Lower leg skin (tissue), 4 donors: ENCODE data around the gene PACSIN2. TPM values are rescaled to one million over a fixed set of nuclear protein-coding genes. Genes with fewer than 3 reads are reported as not detected.
A peak's percentile ranks its signal among the peaks of the same experiment; 100 is the strongest.

Experiments used
- DNase-seq, 2 donors: peaks; one replicate each; pipeline ENCODE4 v3.0.0-alpha.2; 2019; ENCODE audit warnings: low spot score in 2 of 2
- H3K4me3 ChIP-seq: fragments of 200-600 bp; sonication (generic); 2 replicates; pipeline ENCODE4 v1.5.1; 2017; ENCODE audit warnings: mild to moderate bottlenecking, low read depth; ENCODE audit not compliant: poor library complexity, severe bottlenecking
- POLR2A ChIP-seq, 2 donors: fragments of 450-650 bp; IDR thresholded peaks; one replicate each; pipeline ENCODE4 v1.6.1; 2016 to 2017; ENCODE audit warnings: antibody characterized with exemption in 2 of 2, mild to moderate bottlenecking in 1 of 2, moderate library complexity in 1 of 2
- WGBS, 2 donors: methylation state at CpG; one replicate each; pipeline ENCODE4 v1.1.5; 2018; 5-methylcytosine and 5-hydroxymethylcytosine counted together
- intact Hi-C: fragments of 100-400 bp; cut with DNase I; formaldehyde crosslinking; loops from one replicate; pipeline ENCODE4 v1.15.0; 2023; ENCODE audit warnings: low total_unique reads
- total RNA-seq, 4 donors: library from RNA; depleted of rRNA; stranded (reverse); fragments of >200 nt; gene quantifications; one replicate each; pipeline ENCODE4 v1.1.0, GENCODE V29; 2016
- TF ChIP-seq, protein P1 (sequence below), 3 donors: fragments of 450-650 bp; IDR thresholded peaks; one replicate each; pipeline ENCODE4 v1.5.1; 2016; ENCODE audit warnings: antibody characterized with exemption in 3 of 3, mild to moderate bottlenecking in 3 of 3, moderate library complexity in 2 of 3

The PACSIN2 gene
- total RNA-seq, 4 donors from 2014 or later = 46.3 to 88.8 (median 58.2) TPM

DNA sequence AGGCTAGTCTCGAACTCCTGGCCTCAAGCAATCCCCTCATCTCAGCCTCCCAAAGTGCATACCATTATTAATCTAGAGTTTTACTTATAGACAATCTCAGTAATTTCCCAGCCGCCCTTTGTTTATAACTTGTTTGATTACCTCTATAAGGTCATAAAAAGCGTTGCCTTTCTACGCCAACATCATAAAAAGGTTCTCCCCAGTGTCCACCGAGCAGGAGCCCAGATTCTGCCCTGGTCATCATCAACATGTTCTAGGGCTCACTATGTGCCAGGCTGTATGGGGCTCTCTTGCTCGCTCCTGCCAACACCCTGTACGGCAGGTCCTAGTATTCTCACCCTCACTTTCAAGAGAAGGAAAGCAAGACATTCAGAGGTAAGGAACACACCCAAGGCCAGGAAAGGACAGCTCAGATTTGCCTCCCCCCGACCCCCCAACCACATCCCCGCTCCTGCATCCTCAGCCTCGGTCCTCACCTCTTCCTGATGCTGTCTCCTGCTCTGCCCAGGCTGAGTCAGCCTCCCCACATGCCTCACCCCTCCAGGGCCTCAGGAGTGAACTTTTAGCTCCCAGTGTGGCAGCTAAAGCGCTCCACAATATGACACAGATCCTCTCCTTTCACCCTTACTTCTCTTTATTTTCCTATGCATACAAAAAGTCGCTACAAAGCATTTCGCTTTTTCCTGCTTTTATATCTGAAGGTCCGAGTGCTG is 172.1 kb downstream of the PACSIN2 start:
- DNase-seq = peak in 1 of 2 donors; percentile 58
- 94 to 95% methylated on average over 14 of the region's 14 CpGs for WGBS, 2 donors
- TF ChIP-seq, protein P1, sequence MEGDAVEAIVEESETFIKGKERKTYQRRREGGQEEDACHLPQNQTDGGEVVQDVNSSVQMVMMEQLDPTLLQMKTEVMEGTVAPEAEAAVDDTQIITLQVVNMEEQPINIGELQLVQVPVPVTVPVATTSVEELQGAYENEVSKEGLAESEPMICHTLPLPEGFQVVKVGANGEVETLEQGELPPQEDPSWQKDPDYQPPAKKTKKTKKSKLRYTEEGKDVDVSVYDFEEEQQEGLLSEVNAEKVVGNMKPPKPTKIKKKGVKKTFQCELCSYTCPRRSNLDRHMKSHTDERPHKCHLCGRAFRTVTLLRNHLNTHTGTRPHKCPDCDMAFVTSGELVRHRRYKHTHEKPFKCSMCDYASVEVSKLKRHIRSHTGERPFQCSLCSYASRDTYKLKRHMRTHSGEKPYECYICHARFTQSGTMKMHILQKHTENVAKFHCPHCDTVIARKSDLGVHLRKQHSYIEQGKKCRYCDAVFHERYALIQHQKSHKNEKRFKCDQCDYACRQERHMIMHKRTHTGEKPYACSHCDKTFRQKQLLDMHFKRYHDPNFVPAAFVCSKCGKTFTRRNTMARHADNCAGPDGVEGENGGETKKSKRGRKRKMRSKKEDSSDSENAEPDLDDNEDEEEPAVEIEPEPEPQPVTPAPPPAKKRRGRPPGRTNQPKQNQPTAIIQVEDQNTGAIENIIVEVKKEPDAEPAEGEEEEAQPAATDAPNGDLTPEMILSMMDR (IDR thresholded peaks at IDR 0.05) = no peak
- no peak for TF ChIP-seq POLR2A (IDR thresholded peaks at IDR 0.05)
- intact Hi-C loops = no loop called here
- H3K4me3 ChIP-seq = no peak overlapping the region

DNA sequence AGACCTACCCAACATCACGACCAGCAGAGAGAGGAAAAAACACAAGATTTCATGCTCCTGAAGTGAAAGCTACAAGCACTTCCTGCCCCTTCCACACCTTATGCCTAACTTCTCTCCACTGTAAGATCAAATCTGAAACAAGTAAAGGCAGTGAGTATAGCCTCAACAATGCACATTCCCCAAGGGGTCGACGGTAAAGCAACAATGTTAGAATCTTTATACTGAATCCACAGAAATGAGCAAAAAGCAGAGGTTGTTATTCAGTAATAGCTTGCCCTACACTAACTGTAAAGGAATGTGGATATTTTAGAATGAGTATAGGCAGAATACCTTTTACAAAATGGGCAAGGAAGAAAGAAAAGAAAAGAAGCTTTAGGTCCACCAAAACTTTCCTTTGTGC is 173.5 kb downstream of the PACSIN2 start:
- intact Hi-C loops = no loop called here
- TF ChIP-seq, protein P1 (IDR thresholded peaks at IDR 0.05) = no peak
- no peak for TF ChIP-seq POLR2A (IDR thresholded peaks at IDR 0.05)
- H3K4me3 ChIP-seq = no peak overlapping the region
- DNase-seq = no peak
- 57 to 64% methylated on average over 3 of the region's 3 CpGs for WGBS, 2 donors

DNA sequence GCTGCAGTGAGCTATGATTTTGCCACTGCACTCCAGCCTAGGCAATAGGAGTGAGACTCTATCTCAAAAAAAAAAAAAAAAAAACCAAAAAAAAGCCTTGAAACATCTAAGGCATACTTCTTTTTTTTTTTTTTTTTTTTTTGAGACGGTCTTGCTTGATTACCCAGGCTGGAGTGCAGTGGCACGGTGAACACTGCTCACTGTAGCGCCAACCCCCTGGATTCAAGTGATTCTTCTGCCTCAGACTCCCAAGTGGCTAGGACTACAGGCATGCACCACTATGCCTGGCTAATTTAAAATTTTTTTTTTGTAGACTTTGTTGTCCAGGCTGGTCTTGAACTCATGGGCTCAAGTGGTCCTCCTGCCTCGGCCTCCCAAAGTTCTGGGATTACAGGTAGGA is 177.4 kb downstream of the PACSIN2 start:
- 96% methylated on average over 4 of the region's 4 CpGs for WGBS, 2 donors
- DNase-seq = peak in 1 of 2 donors; percentile 12
- intact Hi-C loops = no loop called here
- TF ChIP-seq POLR2A (IDR thresholded peaks at IDR 0.05) = no peak
- TF ChIP-seq, protein P1 (IDR thresholded peaks at IDR 0.05) = no peak
- no peak overlapping the region for H3K4me3 ChIP-seq

DNA sequence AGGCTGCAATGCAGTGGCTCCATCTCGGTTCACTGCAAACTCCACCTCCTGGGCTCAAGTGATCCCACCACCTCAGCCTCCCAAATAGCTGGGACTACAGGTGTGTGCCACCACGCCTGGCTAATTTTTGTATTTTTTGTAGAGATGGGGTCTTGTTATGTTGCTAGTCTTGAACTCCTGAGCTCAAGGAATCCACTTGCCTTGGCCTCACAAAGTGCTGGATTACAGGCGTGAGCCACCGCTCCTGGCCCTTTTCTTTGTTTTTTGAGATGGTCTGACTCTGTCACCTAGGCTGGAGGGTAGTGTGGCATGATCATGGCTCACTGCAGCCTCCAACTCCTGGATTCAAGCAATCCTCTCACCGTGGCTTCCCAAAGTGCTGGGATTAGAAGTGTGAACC is 178.9 kb downstream of the PACSIN2 start:
- WGBS, 2 donors = 97 to 98% methylated on average over 5 of the region's 5 CpGs
- H3K4me3 ChIP-seq = no peak overlapping the region
- intact Hi-C loops = no loop called here
- TF ChIP-seq, protein P1 (IDR thresholded peaks at IDR 0.05) = no peak
- no peak for TF ChIP-seq POLR2A (IDR thresholded peaks at IDR 0.05)
- DNase-seq = peak in 1 of 2 donors; percentile 62

- DNase-seq = no peak
- no peak for TF ChIP-seq POLR2A (IDR thresholded peaks at IDR 0.05)
- TF ChIP-seq, protein P1 (IDR thresholded peaks at IDR 0.05) = no peak
- 80 to 86% methylated on average over 5 of the region's 5 CpGs for WGBS, 2 donors
These were observed 180.6 kb downstream of the PACSIN2 start for GRCh38 chr22:42834177-42834949.

More at GRCh38 chr22:42834177-42834949, 180.6 kb downstream of the PACSIN2 start:
- H3K4me3 ChIP-seq = no peak overlapping the region
- intact Hi-C loops = no loop called here
